SK-N-SH treated with all-trans-retinoic acid at 6 μM for 48 hours (cell line): ENCODE measurements around the gene IZUMO1R.

ENCODE experiments used
- ATAC-seq: fragments of 200-7000 bp; cut with Tn5 transposase; 3 replicates; pipeline ENCODE4 v1.9.1; 2020; ENCODE audit warnings: mild to moderate bottlenecking, moderate library complexity
- ARNTL ChIP-seq: fragments of 450-650 bp; formaldehyde crosslinking; IDR thresholded peaks from 2 replicates; pipeline ENCODE4 v1.5.0; 2020; ENCODE audit warnings: low read depth, mild to moderate bottlenecking, moderate library complexity, borderline replicate concordance
- BACH2 ChIP-seq: fragments of 250-450 bp; sonication (Bioruptor Pico); IDR thresholded peaks from 2 replicates; pipeline ENCODE4 v1.9.0; 2021; ENCODE audit warnings: mild to moderate bottlenecking, borderline replicate concordance
- CSDC2 ChIP-seq: fragments of 250-450 bp; sonication (Bioruptor Pico); IDR thresholded peaks from 2 replicates; pipeline ENCODE4 v1.5.0; 2020; ENCODE audit warnings: mild to moderate bottlenecking, moderate library complexity
- ESRRG ChIP-seq: fragments of 250-450 bp; sonication (Bioruptor Pico); IDR thresholded peaks from 2 replicates; pipeline ENCODE4 v1.6.1; 2021; ENCODE audit warnings: mild to moderate bottlenecking
- GLIS3 ChIP-seq: fragments of 250-450 bp; sonication (Bioruptor Pico); IDR thresholded peaks from 2 replicates; pipeline ENCODE4 v1.5.0; 2020; ENCODE audit warnings: mild to moderate bottlenecking, moderate library complexity
- ISL1 ChIP-seq: fragments of 250-450 bp; sonication (Bioruptor Pico); IDR thresholded peaks from 2 replicates; pipeline ENCODE4 v2.1.2; 2022; ENCODE audit warnings: mild to moderate bottlenecking, moderate library complexity
- OSR1 ChIP-seq: fragments of 250-450 bp; sonication (Bioruptor Pico); IDR thresholded peaks from 2 replicates; pipeline ENCODE4 v1.8.0; 2022; ENCODE audit warnings: moderate library complexity, mild to moderate bottlenecking, inconsistent platforms
- PPARA ChIP-seq: fragments of 250-450 bp; sonication (Bioruptor Pico); IDR thresholded peaks from 2 replicates; pipeline ENCODE4 v1.5.0; 2020; ENCODE audit warnings: mild to moderate bottlenecking, borderline replicate concordance
- RARB ChIP-seq: fragments of 250-450 bp; sonication (Bioruptor Pico); IDR thresholded peaks from 2 replicates; pipeline ENCODE4 v1.8.0; 2021; ENCODE audit warnings: mild to moderate bottlenecking, moderate library complexity
- SNAI2 ChIP-seq: fragments of 250-450 bp; sonication (Bioruptor Pico); IDR thresholded peaks from 2 replicates; pipeline ENCODE4 v1.5.0; 2020; ENCODE audit warnings: mild to moderate bottlenecking, moderate library complexity
- TCF4 ChIP-seq: fragments of 250-450 bp; sonication (Bioruptor Pico); IDR thresholded peaks from 2 replicates; pipeline ENCODE4 v1.8.0; 2021; ENCODE audit warnings: mild to moderate bottlenecking, moderate library complexity, borderline replicate concordance
- TOX ChIP-seq: fragments of 250-450 bp; sonication (Bioruptor Pico); IDR thresholded peaks from 2 replicates; pipeline ENCODE4 v1.8.0; 2021; ENCODE audit warnings: mild to moderate bottlenecking, moderate library complexity, borderline replicate concordance
- ZC3H10 ChIP-seq: fragments of 250-450 bp; sonication (Bioruptor Pico); IDR thresholded peaks from 2 replicates; pipeline ENCODE4 v1.5.1; 2021; ENCODE audit warnings: mild to moderate bottlenecking, moderate library complexity
- ZFP3 ChIP-seq: fragments of 250-450 bp; sonication (Bioruptor Pico); IDR thresholded peaks from 2 replicates; pipeline ENCODE4 v1.5.0; 2020; ENCODE audit warnings: mild to moderate bottlenecking, moderate library complexity
- ZFP30 ChIP-seq: fragments of 450-650 bp; formaldehyde crosslinking; IDR thresholded peaks from 2 replicates; pipeline ENCODE4 v1.5.0; 2022; ENCODE audit warnings: mild to moderate bottlenecking, moderate library complexity
- ZNF565 ChIP-seq: fragments of 450-650 bp; formaldehyde crosslinking; conservative IDR thresholded peaks from 2 replicates; pipeline ENCODE4 v1.5.0; 2020; ENCODE audit warnings: low read depth, mild to moderate bottlenecking, moderate library complexity
- ZNF70 ChIP-seq: fragments of 450-650 bp; formaldehyde crosslinking; IDR thresholded peaks from 2 replicates; pipeline ENCODE4 v1.5.0; 2020; ENCODE audit warnings: mild to moderate bottlenecking, moderate library complexity
- ZNF8 ChIP-seq: fragments of 450-650 bp; formaldehyde crosslinking; IDR thresholded peaks from 2 replicates; pipeline ENCODE4 v1.5.0; 2020; ENCODE audit warnings: mild to moderate bottlenecking, moderate library complexity
- TF ChIP-seq, protein P1 (sequence below): fragments of 250-450 bp; sonication (Bioruptor Pico); IDR thresholded peaks from 2 replicates; pipeline ENCODE4 v1.8.0; 2021; ENCODE audit warnings: low read depth, mild to moderate bottlenecking, moderate library complexity, borderline replicate concordance
- TF ChIP-seq, protein P2 (sequence below): fragments of 250-450 bp; sonication (Bioruptor Pico); IDR thresholded peaks from 2 replicates; pipeline ENCODE4 v1.5.0; 2020; ENCODE audit warnings: mild to moderate bottlenecking, moderate library complexity
- TF ChIP-seq, protein P3 (sequence below): fragments of 250-450 bp; sonication (Bioruptor Pico); IDR thresholded peaks from 2 replicates; pipeline ENCODE4 v1.8.0; 2020; ENCODE audit warnings: mild to moderate bottlenecking, moderate library complexity, borderline replicate concordance
- TF ChIP-seq, protein P4 (sequence below): fragments of 250-450 bp; sonication (Bioruptor Pico); IDR thresholded peaks from 2 replicates; pipeline ENCODE4 v1.5.1; 2020; ENCODE audit warnings: low read depth, mild to moderate bottlenecking, moderate library complexity
- TF ChIP-seq, protein P5 (sequence below): fragments of 250-450 bp; sonication (Bioruptor Pico); IDR thresholded peaks from 2 replicates; pipeline ENCODE4 v1.5.1; 2021; ENCODE audit warnings: mild to moderate bottlenecking, moderate library complexity

Gene IZUMO1R

DNA sequence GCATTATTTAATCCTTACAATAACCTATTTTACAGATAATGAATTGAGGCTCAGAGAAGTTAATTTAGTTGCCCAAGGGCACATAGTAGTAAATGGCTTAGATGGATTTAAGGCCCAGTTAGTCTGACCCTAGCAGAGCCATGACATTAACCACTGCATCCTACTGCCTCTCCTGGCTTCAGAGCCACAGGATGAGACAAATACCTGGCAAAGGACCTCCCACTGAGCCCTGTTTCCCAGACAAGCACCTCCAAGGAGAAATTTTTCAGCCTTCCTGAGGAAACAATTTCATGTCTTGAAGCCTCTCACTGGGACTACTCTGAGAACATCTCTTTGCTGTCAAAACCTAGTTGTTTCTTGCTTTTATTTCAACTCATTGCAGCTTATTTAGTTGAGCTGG lies 28.4 kb downstream of the IZUMO1R start:
- no peak for ATAC-seq
- TF ChIP-seq PPARA (CRISPR knock-in tag) (no peak), SNAI2 (CRISPR knock-in tag) (no peak), ESRRG (no peak), TOX (CRISPR knock-in tag) (no peak), ISL1 (CRISPR knock-in tag) (no peak), OSR1 (CRISPR knock-in tag) (no peak), TCF4 (no peak), ZFP30 (no peak), ZFP3 (CRISPR knock-in tag) (no peak), RARB (CRISPR knock-in tag) (no peak), ZNF70 (CRISPR knock-in tag) (no peak), ARNTL (no peak), ZC3H10 (CRISPR knock-in tag) (no peak), BACH2 (no peak), ZNF8 (CRISPR knock-in tag) (no peak)
- TF ChIP-seq, protein P1, sequence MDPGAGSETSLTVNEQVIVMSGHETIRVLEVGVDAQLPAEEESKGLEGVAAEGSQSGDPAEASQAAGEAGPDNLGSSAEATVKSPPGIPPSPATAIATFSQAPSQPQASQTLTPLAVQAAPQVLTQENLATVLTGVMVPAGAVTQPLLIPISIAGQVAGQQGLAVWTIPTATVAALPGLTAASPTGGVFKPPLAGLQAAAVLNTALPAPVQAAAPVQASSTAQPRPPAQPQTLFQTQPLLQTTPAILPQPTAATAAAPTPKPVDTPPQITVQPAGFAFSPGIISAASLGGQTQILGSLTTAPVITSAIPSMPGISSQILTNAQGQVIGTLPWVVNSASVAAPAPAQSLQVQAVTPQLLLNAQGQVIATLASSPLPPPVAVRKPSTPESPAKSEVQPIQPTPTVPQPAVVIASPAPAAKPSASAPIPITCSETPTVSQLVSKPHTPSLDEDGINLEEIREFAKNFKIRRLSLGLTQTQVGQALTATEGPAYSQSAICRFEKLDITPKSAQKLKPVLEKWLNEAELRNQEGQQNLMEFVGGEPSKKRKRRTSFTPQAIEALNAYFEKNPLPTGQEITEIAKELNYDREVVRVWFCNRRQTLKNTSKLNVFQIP (CRISPR knock-in tag): no peak
- TF ChIP-seq, all 23 proteins: peak for 0

DNA sequence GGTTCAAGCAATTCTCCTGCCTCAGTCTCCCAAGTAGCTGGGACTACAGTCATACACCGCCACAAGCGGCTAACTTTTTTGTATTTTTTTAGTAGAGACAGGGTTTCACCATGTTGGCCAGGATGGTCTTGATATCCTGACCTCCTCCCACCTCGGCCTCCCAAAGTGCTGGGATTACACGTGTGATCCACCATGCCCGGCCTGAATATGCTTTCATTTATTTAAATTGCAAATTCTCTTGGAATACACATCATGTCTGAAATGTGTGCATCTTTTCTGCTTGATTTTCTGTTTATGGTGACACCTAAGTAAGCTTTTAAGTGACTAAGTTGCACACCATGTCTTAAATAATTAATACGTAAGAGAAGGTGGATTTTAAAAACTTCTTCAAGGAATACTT lies 31.7 kb downstream of the IZUMO1R start:
- no peak for TF ChIP-seq ZC3H10 (CRISPR knock-in tag)
- TF ChIP-seq, protein P2, sequence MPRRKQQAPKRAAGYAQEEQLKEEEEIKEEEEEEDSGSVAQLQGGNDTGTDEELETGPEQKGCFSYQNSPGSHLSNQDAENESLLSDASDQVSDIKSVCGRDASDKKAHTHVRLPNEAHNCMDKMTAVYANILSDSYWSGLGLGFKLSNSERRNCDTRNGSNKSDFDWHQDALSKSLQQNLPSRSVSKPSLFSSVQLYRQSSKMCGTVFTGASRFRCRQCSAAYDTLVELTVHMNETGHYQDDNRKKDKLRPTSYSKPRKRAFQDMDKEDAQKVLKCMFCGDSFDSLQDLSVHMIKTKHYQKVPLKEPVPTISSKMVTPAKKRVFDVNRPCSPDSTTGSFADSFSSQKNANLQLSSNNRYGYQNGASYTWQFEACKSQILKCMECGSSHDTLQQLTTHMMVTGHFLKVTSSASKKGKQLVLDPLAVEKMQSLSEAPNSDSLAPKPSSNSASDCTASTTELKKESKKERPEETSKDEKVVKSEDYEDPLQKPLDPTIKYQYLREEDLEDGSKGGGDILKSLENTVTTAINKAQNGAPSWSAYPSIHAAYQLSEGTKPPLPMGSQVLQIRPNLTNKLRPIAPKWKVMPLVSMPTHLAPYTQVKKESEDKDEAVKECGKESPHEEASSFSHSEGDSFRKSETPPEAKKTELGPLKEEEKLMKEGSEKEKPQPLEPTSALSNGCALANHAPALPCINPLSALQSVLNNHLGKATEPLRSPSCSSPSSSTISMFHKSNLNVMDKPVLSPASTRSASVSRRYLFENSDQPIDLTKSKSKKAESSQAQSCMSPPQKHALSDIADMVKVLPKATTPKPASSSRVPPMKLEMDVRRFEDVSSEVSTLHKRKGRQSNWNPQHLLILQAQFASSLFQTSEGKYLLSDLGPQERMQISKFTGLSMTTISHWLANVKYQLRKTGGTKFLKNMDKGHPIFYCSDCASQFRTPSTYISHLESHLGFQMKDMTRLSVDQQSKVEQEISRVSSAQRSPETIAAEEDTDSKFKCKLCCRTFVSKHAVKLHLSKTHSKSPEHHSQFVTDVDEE (CRISPR knock-in tag): no peak
- no peak for TF ChIP-seq RARB (CRISPR knock-in tag)
- TF ChIP-seq, protein P3, sequence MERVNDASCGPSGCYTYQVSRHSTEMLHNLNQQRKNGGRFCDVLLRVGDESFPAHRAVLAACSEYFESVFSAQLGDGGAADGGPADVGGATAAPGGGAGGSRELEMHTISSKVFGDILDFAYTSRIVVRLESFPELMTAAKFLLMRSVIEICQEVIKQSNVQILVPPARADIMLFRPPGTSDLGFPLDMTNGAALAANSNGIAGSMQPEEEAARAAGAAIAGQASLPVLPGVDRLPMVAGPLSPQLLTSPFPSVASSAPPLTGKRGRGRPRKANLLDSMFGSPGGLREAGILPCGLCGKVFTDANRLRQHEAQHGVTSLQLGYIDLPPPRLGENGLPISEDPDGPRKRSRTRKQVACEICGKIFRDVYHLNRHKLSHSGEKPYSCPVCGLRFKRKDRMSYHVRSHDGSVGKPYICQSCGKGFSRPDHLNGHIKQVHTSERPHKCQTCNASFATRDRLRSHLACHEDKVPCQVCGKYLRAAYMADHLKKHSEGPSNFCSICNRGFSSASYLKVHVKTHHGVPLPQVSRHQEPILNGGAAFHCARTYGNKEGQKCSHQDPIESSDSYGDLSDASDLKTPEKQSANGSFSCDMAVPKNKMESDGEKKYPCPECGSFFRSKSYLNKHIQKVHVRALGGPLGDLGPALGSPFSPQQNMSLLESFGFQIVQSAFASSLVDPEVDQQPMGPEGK (CRISPR knock-in tag): no peak
- TF ChIP-seq GLIS3: no peak
- TF ChIP-seq ZNF565: no peak
- TF ChIP-seq TOX (CRISPR knock-in tag): no peak
- no peak for TF ChIP-seq ISL1 (CRISPR knock-in tag)
- TF ChIP-seq, protein P4, sequence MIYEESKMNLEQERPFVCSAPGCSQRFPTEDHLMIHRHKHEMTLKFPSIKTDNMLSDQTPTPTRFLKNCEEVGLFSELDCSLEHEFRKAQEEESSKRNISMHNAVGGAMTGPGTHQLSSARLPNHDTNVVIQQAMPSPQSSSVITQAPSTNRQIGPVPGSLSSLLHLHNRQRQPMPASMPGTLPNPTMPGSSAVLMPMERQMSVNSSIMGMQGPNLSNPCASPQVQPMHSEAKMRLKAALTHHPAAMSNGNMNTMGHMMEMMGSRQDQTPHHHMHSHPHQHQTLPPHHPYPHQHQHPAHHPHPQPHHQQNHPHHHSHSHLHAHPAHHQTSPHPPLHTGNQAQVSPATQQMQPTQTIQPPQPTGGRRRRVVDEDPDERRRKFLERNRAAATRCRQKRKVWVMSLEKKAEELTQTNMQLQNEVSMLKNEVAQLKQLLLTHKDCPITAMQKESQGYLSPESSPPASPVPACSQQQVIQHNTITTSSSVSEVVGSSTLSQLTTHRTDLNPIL (CRISPR knock-in tag): no peak
- TF ChIP-seq ZNF8 (CRISPR knock-in tag): no peak
- TF ChIP-seq PPARA (CRISPR knock-in tag): no peak
- TF ChIP-seq ZNF70 (CRISPR knock-in tag): no peak
- TF ChIP-seq TCF4: no peak
- TF ChIP-seq BACH2: no peak
- TF ChIP-seq SNAI2 (CRISPR knock-in tag): no peak

DNA sequence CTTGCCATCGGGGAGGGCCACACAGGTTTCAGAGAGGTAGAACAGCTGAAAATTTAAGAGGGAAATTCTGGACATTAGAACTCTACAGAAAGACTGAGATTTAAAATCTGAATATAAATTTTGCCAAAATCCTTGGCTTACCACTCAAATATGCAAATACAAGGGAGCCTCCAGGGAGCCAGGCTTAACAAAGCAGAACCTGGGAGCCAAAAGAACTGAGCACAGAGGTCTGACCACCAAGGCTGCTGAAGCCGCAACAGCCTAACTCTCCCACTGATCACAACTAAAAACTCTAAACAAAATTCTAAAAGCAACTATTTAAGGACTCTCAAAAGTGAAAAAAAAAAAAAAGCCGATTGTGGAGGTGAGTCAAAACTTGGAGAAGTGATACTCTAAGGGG lies 34.3 kb downstream of the IZUMO1R start:
- no peak for ATAC-seq
- TF ChIP-seq ARNTL: no peak
- no peak for TF ChIP-seq CSDC2 (CRISPR knock-in tag)
- no peak for TF ChIP-seq ISL1 (CRISPR knock-in tag)
- TF ChIP-seq ZFP3 (CRISPR knock-in tag): no peak
- TF ChIP-seq, protein P4 (CRISPR knock-in tag): no peak
- TF ChIP-seq ZNF565: no peak
- TF ChIP-seq OSR1 (CRISPR knock-in tag): no peak
- no peak for TF ChIP-seq BACH2
- TF ChIP-seq TCF4: no peak
- TF ChIP-seq, protein P1 (CRISPR knock-in tag): no peak
- TF ChIP-seq SNAI2 (CRISPR knock-in tag): no peak
- TF ChIP-seq, protein P3 (CRISPR knock-in tag): no peak
- TF ChIP-seq ZC3H10 (CRISPR knock-in tag): no peak
- TF ChIP-seq ESRRG: no peak
- TF ChIP-seq, protein P5, sequence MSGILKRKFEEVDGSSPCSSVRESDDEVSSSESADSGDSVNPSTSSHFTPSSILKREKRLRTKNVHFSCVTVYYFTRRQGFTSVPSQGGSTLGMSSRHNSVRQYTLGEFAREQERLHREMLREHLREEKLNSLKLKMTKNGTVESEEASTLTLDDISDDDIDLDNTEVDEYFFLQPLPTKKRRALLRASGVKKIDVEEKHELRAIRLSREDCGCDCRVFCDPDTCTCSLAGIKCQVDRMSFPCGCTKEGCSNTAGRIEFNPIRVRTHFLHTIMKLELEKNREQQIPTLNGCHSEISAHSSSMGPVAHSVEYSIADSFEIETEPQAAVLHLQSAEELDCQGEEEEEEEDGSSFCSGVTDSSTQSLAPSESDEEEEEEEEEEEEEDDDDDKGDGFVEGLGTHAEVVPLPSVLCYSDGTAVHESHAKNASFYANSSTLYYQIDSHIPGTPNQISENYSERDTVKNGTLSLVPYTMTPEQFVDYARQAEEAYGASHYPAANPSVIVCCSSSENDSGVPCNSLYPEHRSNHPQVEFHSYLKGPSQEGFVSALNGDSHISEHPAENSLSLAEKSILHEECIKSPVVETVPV (CRISPR knock-in tag): no peak
- no peak for TF ChIP-seq RARB (CRISPR knock-in tag)

More for the DNA sequence above, 31.7 kb downstream of the IZUMO1R start:
- no peak for ATAC-seq
